ENCODE data around the gene DNAJC5.

- TF ChIP-seq, protein P1, sequence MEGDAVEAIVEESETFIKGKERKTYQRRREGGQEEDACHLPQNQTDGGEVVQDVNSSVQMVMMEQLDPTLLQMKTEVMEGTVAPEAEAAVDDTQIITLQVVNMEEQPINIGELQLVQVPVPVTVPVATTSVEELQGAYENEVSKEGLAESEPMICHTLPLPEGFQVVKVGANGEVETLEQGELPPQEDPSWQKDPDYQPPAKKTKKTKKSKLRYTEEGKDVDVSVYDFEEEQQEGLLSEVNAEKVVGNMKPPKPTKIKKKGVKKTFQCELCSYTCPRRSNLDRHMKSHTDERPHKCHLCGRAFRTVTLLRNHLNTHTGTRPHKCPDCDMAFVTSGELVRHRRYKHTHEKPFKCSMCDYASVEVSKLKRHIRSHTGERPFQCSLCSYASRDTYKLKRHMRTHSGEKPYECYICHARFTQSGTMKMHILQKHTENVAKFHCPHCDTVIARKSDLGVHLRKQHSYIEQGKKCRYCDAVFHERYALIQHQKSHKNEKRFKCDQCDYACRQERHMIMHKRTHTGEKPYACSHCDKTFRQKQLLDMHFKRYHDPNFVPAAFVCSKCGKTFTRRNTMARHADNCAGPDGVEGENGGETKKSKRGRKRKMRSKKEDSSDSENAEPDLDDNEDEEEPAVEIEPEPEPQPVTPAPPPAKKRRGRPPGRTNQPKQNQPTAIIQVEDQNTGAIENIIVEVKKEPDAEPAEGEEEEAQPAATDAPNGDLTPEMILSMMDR (IDR thresholded peaks at IDR 0.05): no peak
- TF ChIP-seq EP300 (IDR thresholded peaks at IDR 0.05) (no peak), POLR2A (IDR thresholded peaks at IDR 0.05) (no peak)
Measured at GRCh38 chr20:63884506-63885263, 10.2 kb upstream of the DNAJC5 start.

Measured in upper lobe of left lung (tissue), 4 donors.